A673 (cell line): ENCODE data around the gene TACC3. TPM values are rescaled to one million over a fixed set of nuclear protein-coding genes. Genes with fewer than 3 reads are reported as not detected.

Source experiments
- BruUV-seq: library from RNA; stranded (reverse); fragments of 400-500 nt; replicated peaks from 2 replicates; lab custom pipeline; 2021; lab: Mats Ljungman, UMichigan
- CTCF ChIA-PET: fragments of 300-600 bp; sonication (Branson Sonifier 250); formaldehyde crosslinking; loops from one replicate; lab custom pipeline; 2022; ENCODE audit warnings: antibody characterized with exemption; lab: Charles Lee
- POLR2A ChIA-PET: fragments of 300-600 bp; sonication (Branson Sonifier 250); formaldehyde crosslinking; loops from one replicate; lab custom pipeline; 2022; ENCODE audit warnings: antibody characterized with exemption; ENCODE audit not compliant: low non-redundant PET; lab: Charles Lee
- DNase-seq: peaks from one replicate; pipeline ENCODE4 v3.0.0-alpha.2; 2015; ENCODE audit warnings: low spot score
- H3K27ac ChIP-seq: fragments of 200-600 bp; sonication (generic); 2 replicates; pipeline ENCODE4 v1.5.1; 2016; ENCODE audit warnings: mixed run types, low read depth, mild to moderate bottlenecking, mixed read lengths, antibody characterized with exemption, low read length; ENCODE audit not compliant: poor library complexity, severe bottlenecking
- H3K27me3 ChIP-seq: fragments of 200-600 bp; sonication (generic); replicated peaks from 2 replicates; pipeline ENCODE4 v1.6.1; 2017; ENCODE audit warnings: mixed run types, low read depth, mild to moderate bottlenecking, mixed read lengths, antibody characterized with exemption, low read length; ENCODE audit not compliant: insufficient read depth, poor library complexity
- H3K36me3 ChIP-seq: fragments of 200-600 bp; sonication (generic); 2 replicates; pipeline ENCODE4 v1.6.1; 2016; ENCODE audit warnings: mixed run types, mild to moderate bottlenecking, mixed read lengths, antibody characterized with exemption, low read length; ENCODE audit not compliant: insufficient read depth, poor library complexity, severe bottlenecking
- H3K4me1 ChIP-seq: fragments of 200-600 bp; sonication (generic); 2 replicates; pipeline ENCODE4 v1.6.1; 2017; ENCODE audit warnings: mixed run types, mild to moderate bottlenecking, mixed read lengths, antibody characterized with exemption, low read length; ENCODE audit not compliant: insufficient read depth, poor library complexity, severe bottlenecking
- H3K4me3 ChIP-seq: fragments of 200-600 bp; sonication (generic); 2 replicates; pipeline ENCODE4 v1.5.1; 2016; ENCODE audit warnings: low read depth, mixed run types, mild to moderate bottlenecking, mixed read lengths, low read length; ENCODE audit not compliant: poor library complexity, severe bottlenecking
- H3K9me3 ChIP-seq: fragments of 200-600 bp; sonication (generic); 2 replicates; pipeline ENCODE4 v1.6.1; 2016; ENCODE audit warnings: mixed run types, low read depth, mild to moderate bottlenecking, mixed read lengths, antibody characterized with exemption, low read length; ENCODE audit not compliant: poor library complexity, severe bottlenecking
- CTCF ChIP-seq: fragments of 300-800, 200-600 bp; sonication (generic); conservative IDR thresholded peaks from 2 replicates; pipeline ENCODE4 v1.5.1; 2017; ENCODE audit warnings: low read depth, mild to moderate bottlenecking, antibody characterized with exemption, low read length, moderate library complexity, mixed read lengths
- EZH2 ChIP-seq: fragments of 200-600 bp; sonication (generic); IDR thresholded peaks from 2 replicates; pipeline ENCODE4 v1.6.1; 2017; ENCODE audit warnings: borderline replicate concordance, low read depth, mild to moderate bottlenecking, mixed read lengths, antibody characterized with exemption, low read length; ENCODE audit not compliant: poor library complexity, severe bottlenecking
- intact Hi-C: fragments of 100-400 bp; cut with micrococcal nuclease; formaldehyde crosslinking; loops from one replicate; pipeline ENCODE4 v1.10.0; 2022; ENCODE audit not compliant: unreplicated experiment
- total RNA-seq: library from RNA; stranded (reverse); gene quantifications from 2 replicates; pipeline ENCODE4 v1.2.3, GENCODE V29; 2021

Gene TACC3
- total RNA-seq, 1 experiment from 2014 or later, result 246 TPM

- Histone ChIP-seq H3K27ac (no peak overlapping the region), H3K4me1 (no peaks in the 10 kb centered on the region), H3K27me3 (no peaks in the 10 kb centered on the region), H3K36me3 (no peaks in the 10 kb centered on the region), H3K4me3 (no peak overlapping the region), H3K9me3 (no peaks in the 10 kb centered on the region)
- DNase-seq, result no peak
- CTCF ChIA-PET, result no interaction called here
- intact Hi-C loops, result no loop called here
- no TSS peak for BruUV-seq
- POLR2A ChIA-PET, result no interaction called here
- TF ChIP-seq EZH2 (no peak), CTCF (no peak)
Observed at GRCh38 chr4:1678244-1678643, 43.1 kb upstream of the TACC3 start.

- Histone ChIP-seq H3K27ac (no peak overlapping the region), H3K4me1 (no peaks in the 10 kb centered on the region), H3K36me3 (no peaks in the 10 kb centered on the region), H3K4me3 (peak overlapping the region; percentile 49), H3K9me3 (no peaks in the 10 kb centered on the region), H3K27me3 (no peaks in the 10 kb centered on the region)
- POLR2A ChIA-PET, result no interaction called here
- CTCF ChIA-PET, result no interaction called here
- TF ChIP-seq EZH2, result no peak
- intact Hi-C loops, result no loop called here
- no peak for DNase-seq
- TSS peak; percentile 52 for BruUV-seq
Observed at GRCh38 chr4:1682860-1683259, 38.5 kb upstream of the TACC3 start.

- no peaks in the 10 kb centered on the region for H3K27me3 ChIP-seq
- H3K4me1 ChIP-seq, result no peaks in the 10 kb centered on the region
- H3K27ac ChIP-seq, result peak overlapping the region; percentile 77
- H3K4me3 ChIP-seq, result peak overlapping the region; percentile 49
- H3K36me3 ChIP-seq, result no peaks in the 10 kb centered on the region
- POLR2A ChIA-PET, result no interaction called here
- H3K9me3 ChIP-seq, result no peaks in the 10 kb centered on the region
- no peak for TF ChIP-seq EZH2
- CTCF ChIA-PET, result no interaction called here
- intact Hi-C loops, result no loop called here
- no TSS peak for BruUV-seq
- peak; percentile 43 for DNase-seq
Observed at GRCh38 chr4:1683261-1683735, 38.0 kb upstream of the TACC3 start.

GRCh38 chr4:1683736-1684505, 37.4 kb upstream of the TACC3 start, which contains the start of gene FAM53A:
Gene FAM53A (minus strand): TSS chr4:1684313. CDS start chr4:1668741, 15,572 bp downstream.
- intact Hi-C loops, result no loop called here

More at GRCh38 chr4:1683736-1684505, 37.4 kb upstream of the TACC3 start, which contains the start of gene FAM53A:
- no TSS peak for BruUV-seq
- Histone ChIP-seq H3K4me1 (no peaks in the 10 kb centered on the region), H3K27ac (peak within 1 kb of the TSS; percentile 77), H3K9me3 (no peaks in the 10 kb centered on the region), H3K4me3 (peak within 1 kb of the TSS; percentile 49), H3K27me3 (no peaks in the 10 kb centered on the region), H3K36me3 (no peaks in the 10 kb centered on the region)
- peak; percentile 93 for DNase-seq
- CTCF ChIA-PET, result no interaction called here
- no peak for TF ChIP-seq EZH2
- no peak for TF ChIP-seq CTCF
- POLR2A ChIA-PET, result no interaction called here
